COLO829 (cell line): Measurements from ENCODE around the gene GPR15.
A peak's percentile ranks its signal among the peaks of the same experiment; 100 is the strongest.

Experiments
- DNase-seq: peaks from one replicate; pipeline ENCODE4 v3.0.0; 2012; ENCODE audit warnings: low spot score

Gene GPR15

DNA sequence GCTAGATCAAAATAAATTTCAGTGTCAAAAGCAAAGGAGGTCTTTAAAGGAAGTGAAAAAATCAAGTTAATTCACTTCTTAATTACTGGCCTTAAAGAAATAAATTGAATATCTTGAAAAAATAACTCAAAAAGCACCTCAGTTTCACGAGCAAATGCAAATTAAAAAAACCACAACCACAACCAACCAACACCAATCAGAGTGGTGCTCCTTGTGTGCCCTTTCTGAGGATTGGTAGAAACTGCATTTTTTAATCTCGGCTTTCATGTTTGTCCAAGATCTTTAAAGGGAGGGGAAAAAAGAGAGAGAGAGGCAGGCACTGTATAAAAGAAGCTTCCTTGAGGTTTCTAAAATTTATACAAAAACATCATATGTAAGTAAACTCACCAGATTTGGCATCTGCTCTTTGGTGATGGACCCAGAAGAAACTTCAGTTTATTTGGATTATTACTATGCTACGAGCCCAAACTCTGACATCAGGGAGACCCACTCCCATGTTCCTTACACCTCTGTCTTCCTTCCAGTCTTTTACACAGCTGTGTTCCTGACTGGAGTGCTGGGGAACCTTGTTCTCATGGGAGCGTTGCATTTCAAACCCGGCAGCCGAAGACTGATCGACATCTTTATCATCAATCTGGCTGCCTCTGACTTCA, at the start of gene GPR15:
Gene GPR15 (plus strand): TSS at position 357 of the 653 bp plus-strand sequence. CDS start 56 bp downstream, at position 413.
- no peak for DNase-seq

DNA sequence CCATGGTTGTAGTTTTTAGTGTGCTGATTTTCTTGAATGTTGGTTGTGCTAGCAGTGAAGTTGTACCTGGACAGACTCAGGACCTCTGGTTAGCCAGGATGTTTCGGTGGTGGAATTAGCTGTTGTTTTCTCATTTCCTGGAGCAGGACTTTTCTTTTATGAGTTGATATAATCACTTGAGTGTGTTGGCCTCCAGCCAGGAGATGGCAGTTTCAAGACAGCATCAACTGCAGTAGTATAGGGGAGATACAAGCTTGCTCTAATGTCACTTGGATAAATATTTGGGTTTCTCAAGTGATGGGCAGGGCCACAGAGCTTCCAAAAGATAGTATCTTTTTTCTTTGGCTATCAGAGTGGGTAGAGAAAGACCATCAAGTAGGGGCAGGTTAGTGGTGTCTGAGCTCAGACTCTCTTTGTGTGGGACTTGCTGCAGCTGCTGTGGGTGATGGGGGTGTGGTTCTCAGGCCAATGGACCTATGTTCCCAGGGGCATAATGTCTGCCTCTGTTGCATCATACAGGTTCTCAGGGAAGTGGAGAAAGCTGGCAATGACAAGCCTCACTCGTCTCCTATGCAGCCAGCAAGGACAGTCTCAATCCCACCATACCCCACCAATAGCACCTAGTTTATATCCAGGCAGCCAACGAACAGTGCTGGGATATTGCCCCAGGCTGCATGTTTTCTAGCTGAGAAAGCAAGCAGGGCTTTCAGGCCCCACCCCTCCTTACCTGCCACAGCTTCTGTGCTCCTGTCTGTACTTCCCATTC, 48.9 kb upstream of the GPR15 start:
- no peak for DNase-seq

DNA sequence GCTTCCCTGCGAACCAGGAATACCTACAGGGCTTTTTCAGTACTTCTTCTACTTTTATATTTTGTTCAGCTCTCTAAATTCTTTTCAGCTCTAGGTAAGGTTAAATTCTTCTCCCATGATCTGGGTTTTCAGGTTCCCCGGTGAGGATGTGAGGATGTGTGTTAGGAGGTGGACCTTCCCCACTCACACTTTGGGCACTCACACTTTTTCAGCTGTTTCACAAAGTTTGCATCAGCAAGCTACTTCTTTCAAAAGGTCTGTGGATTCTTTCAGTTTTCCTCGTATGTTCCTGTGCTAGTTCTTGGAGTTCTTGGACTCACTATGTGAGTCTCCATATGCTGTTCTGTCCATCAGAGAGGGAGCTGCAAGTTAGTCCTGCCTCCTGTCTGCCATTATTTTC, 48.2 kb upstream of the GPR15 start:
- DNase-seq: no peak

DNA sequence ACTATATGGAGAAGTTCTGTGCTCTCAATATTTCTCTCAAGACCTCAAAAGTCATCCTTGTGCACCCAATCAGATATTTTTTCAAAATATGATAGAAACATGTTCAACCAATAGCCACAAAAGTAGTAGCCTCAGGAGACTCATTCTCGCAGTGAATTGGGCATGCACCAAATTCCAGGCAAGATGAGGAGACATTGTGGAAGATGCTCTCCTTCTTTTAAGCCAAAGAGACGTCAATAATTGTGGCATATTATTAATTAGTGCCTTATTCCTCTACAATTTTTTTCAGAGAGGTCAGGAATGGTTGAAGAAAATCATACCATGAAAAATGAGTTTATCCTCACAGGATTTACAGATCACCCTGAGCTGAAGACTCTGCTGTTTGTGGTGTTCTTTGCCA, 34.4 kb upstream of the GPR15 start, which contains the start of gene OR5K2:
Gene OR5K2 (plus strand): TSS at position 301 of the 400 bp plus-strand sequence. CDS start 0 bp downstream, at position 301.
- no peak for DNase-seq

DNA sequence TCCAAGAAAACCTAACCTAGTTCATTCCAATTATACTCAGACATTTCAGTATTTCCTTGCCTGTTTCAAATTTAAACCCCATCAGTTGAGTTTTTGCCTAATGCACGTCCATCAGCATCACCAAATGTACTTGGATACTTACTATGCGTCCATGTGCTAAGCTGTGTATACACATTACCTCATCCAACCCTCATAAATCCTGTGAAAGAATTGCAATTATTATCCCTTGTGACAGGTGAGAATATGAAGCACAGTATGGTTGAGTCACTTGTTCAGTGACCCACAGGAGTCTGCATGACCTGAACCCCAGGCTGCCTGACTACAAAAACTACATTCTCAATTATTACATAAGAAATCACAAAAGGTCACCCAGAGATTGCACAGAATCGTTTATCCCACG, 31.8 kb upstream of the GPR15 start:
- no peak for DNase-seq

DNA sequence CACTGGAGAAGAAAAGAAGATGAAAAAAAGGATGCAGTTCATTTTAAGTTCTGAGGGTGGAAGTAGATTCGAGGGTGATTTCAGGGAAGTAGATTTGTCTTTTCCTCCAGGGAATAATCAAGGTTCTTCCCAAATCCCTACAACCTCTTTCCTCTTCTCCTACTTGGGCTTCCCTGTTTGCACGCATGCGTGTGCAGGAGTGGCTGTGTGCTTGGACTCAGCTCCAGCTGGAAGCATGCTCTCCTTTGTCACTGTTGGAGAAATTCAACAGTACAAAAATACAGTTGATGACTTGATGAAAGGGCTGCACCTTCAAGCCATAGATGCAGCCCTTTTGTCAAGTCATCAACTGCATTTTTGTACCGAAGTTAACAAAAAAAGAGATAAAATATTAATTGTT, 30.5 kb upstream of the GPR15 start:
- no peak for DNase-seq

DNA sequence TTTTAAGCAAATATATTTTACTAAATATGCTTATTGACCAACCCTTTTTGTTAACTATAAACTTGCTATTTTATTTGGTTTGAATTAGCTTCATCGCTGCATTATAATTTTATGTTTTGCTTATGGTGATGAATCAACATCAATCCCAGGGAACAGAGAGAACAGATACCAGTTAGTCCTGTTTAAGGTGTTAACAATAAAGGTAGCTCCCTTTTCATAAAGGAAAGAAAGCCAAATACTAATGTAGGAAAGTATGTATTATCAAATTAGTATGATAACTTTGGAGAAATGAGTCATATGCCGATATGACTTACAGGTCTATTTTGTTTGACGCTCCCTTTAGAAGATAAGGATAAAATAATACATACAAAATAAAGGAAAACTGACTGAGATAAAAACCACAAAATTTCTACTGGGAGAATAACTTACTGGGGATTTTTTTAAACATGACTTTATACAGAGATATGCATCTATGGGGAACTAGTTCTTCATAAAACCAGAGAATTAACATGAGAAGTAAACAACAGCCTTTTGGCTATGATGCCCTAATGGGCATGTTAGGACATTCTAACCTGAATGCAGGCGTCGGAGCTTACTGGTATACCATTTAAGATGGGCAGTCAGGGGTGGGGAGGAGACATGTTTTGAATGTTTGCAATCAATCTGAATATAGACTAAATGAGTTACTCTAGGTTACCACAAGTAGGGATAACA, 29.8 kb upstream of the GPR15 start:
- no peak for DNase-seq

DNA sequence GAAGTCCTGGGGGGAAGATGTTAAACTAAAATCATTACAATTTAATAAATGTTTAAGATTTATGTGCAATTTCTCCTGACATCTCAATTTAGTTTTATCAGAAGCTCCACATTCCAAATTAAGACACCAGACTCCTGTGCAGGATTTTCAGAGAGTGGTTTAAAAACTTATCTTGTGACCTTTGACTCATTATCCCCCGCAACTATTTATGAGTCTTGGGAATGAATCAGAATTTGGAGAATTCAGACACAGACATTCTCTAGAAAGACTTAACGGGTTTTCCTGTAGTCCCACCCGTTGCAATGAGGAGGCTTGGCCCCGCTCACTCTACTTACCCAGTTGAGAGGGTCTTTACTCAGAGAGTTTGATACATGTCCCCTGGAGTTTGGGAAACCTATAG, 27.2 kb upstream of the GPR15 start:
- no peak for DNase-seq

DNA sequence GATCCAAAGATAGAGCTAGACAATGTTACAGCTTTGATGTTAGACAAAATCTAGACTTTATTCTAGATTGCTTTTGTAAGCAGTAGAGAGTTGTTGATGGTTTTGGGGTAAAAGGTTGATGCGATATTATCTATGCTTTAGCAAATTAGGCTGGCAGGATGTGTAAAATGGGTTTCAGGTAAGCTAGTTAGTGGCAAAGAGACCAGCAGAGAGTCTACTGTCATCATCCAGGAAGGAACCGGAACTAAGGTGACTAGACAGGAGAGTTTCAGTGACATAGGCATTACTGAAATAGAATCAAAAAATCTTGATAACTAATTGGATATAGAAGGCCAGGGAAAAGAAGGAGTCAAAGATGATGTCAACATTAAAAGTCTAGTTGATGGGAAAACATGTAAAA, 23.2 kb upstream of the GPR15 start:
- DNase-seq: no peak

DNA sequence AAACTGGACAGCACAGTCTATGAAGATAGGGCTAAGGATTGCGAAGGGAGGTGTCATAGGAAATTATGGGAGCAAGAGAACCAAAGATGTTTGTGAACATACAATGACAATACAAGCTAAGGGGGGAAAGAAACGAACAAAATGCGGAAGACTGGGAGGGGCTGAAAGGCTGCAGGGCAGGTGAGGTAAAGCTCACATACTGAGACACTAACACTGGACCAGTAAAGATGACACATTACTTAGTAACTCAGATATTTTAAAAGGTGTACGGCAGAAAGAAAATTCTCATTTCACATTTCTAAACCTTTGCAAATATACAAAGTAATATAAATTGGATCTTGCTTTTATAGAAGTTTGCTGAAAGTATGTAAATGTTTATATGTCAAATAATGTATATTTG, 19.2 kb upstream of the GPR15 start:
- DNase-seq: no peak

DNA sequence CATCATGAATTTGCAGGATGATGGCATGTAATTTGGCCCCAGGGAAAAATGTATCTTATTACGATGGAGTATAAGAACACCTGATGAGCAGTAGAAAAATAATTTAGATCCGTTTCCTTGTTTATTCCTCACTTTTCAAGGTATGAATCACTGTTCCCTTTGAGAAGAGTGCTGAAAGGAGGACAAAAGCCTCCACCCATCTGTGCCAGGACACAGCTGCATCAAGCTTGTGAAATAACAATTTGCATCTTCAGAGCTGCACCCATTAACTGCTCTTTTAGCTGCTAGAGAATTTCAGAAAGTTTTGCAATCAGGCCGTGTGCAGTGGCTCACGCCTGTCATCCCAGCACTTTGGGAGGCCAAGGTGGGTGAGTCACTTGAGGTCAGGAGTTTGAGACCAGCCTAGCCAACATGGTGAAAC, 18.7 kb upstream of the GPR15 start:
- no peak for DNase-seq

DNA sequence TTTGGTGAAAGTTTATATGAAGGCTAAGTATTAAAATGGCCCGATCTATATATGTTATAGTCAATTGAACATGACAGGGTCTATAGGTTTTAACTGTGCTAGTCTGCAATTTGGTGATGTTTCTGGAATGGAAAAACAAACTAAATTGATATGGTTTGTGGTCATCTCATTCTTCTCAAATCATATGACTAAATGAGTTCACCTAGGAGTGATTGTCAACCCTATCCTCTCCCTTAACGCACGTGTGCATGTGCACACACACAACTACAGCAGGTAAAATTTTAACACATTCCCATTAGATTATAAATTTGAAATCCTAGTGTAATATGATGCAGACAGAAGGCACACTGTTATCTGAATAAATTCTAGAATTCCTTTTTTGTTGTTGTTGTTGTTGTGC, 18.0 kb upstream of the GPR15 start:
- no peak for DNase-seq

DNA sequence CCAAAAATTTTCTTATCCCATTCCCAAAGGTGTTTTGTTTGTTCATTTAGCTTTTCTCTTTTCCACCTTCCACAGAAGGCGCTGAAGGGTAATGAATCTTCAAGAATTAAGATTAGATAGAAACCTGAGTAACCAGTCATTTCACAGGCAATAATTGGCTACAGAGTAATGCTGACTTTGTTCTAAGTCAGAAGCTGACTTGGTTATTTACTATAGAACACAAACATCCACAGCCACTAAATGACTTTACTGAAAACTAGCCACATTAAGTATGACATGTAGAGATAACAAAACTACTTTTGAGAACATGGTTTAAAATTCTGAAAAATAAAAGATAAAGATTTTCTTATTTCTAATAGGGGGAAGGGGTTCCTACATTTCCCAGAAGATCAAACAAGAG, 16.8 kb upstream of the GPR15 start:
- DNase-seq: no peak

DNA sequence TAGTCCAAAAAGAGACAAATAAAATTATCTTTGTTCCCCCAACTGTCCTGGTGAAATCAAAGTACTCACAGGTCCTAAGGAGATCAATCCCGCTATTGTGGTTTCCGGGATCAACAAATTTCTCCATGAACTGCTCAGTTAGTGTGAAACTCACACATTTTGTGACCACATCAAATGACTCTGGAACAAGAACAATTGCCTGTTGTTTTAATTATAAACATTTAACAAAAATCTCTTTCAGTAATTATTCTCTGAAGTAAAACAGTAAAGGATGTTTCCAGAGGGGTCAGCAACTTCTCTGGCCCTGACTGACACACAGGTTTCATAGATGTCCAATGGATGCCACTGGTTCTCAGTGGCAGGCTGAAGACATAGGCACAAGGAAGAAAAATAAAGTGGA, 13.0 kb upstream of the GPR15 start:
- DNase-seq: no peak

DNA sequence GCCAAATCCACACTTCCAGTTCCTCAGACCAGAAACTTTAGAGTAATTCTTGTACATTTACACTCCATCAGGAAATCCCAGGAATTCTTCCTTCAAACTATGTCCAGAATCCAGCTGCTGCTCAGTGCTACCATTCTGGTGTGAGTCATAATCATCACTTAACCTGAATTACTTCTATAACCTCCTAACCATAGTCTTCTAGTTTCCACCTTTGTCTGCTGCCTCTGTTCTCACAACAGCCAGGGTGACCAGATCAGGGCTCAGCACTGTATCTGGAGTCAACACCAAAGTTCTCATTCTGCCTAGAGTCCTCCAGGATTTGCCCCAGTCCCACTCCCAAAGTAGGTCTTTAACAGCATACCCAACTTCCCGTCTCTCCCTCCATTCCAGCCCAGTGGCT, 12.4 kb upstream of the GPR15 start:
- DNase-seq: no peak

DNA sequence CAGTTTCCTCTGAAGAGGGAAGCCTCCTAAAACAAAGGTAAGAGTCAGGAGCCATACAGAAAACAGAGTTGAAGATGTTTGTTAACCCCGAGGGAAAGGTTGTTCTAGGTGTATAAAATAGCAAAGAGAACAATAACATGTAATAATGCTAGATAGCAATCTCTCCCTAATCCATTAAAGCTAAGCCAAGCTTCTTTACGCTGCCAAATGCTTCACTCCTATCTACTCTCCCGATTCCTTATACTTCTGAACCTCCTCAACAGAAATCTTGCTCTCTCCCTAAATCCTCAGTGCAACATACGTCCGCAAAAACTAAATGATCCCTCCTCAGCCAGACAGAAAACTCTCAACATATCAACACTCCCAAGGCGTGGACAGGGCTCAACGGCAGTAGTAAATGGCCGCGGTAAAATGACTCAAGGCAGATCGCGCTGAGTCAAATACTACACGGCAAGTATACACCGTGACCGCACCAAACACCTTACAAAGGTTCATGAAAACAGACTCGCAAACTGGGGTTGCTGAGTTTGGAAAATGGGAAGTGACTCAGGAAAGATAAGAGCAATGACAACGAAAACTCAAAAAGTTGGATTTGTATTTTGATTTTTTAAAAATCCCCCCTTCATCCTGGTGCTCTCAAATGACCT, 9.8 kb upstream of the GPR15 start:
- DNase-seq: peak; percentile 56

DNA sequence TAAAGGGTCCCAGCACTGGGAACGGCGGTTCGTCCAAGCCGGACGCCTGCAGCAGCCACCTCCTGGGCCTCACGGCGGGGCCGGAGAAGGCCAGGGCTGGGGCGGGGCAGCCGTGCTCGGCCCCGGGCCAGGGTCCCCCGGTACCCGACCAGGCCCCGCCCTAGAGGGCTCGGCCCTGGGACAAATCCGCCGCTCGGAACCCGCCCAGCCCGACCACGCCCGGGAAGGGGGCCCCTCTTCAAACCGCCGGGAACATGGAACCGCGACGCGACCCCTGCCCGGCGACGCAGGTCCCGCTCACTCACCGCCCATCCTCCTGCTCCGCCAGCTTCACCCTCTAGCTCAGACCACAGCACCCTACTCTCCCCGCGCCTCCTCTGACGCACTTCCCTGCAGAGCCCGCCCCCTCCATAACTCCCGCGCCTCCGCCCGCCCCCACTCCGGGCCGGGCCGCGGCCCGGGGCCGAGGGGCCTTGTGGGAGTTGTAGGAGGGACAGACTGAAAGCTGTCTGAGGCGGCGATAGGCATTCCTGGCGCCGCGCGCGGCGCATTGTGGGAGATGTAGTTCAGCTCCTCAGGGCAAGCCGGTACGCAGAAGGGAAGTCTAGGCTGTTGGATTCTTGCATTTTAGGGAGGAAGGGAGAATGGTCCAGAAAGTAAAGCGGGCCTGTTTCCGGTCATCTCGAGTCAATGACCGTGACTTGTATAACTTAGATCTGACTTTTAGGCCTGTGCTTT, 9.1 kb upstream of the GPR15 start, which contains the start of gene CLDND1:
Gene CLDND1 (minus strand): TSS at position 359 of the 738 bp plus-strand sequence. CDS start 1,478 bp downstream, outside the sequence.
- DNase-seq: peak; percentile 97

DNA sequence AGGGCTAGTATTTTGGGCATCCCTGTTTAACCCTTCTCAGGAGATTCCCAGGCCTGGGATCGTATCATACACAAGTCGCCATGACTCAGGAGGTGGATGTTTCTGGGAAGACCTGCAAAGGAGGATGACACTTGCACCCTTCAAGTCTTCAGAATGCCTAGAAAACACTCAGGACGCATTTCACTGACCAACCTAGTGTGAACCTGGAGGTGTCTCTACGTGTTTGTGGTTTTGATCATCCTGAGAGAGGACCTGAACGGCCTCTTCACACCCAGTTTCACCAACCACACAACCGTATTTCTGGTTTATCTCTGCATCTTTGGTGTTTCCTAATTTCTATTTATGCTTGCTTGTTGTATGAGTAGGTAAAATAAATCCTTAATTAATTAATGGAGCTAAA, 6.3 kb upstream of the GPR15 start:
- DNase-seq: no peak

DNA sequence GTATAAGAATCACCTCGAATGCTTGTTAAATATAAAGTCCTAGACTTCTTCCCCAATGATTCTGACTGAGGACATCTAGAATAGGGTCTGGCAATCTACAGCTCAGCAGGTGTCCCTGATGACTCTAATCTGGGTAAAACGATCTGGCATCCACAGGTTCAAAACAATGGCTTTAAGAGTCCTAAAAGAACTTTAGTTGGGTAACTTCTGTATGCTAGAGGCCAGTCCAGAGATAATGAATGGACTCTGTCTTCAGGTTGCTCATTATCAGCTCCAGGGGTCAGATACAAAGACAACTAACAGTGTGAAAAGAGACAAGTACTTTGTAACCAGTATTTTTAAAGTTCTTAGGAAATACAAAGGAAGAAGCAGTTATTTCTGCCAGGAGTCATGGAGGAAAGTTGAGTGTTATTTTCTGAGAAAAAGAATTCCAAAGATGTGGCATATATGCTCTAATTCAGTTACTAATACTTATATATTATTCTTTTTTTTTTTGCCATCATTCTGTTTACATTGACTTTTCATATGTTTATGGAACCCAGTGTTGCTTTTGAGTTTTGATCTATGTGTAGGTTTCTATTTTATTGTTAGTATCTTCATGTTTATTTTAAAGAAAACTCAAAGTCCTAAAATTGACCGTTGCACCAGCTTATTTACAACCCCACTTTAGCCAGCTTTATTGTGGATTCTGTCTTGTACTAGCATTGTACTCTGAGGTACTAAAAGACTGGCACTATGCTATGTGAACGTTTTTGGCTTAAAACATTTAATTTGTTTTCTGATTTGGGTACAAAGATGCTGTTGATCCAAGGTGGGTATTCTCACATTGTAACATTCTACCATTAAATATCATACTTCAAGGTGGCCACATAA, 3.1 kb upstream of the GPR15 start:
- no peak for DNase-seq

DNA sequence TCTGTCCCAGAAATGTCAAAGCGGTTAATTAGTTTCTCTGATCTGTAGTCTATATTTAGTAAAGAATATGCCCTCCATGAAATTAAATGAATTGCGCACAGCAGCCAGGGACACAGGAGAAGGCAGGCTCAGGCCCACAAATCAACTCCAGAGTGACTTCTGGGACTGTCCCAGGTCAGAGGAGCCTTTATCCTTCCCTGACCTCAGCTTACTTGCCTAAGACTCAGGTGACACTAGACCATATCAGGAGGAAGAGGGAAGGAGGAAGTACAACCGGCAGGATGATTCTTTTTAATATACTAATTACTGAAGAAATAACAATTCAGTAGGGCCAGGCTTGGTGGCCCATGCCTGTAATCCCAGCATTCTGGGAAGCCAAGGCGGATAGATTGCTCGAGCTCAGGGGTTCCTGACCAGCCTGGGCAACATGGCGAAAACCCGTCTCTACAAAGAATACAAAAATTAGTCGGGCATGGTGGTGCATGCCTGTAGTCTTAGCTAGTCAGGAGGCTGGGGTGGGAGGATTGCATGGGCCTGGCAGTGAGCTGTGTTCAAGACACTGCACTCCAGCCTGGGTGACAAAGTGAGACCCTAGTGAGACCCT, 1.8 kb upstream of the GPR15 start:
- DNase-seq: no peak
